SK-N-MC (cell line): ENCODE measurements around the gene BCAS3.

ENCODE experiments used
- EZH2 ChIP-seq: fragments of 200-600 bp; sonication (generic); IDR thresholded peaks from one replicate; pipeline ENCODE4 v1.6.1; 2017; ENCODE audit warnings: antibody characterized with exemption
- FOXP2 ChIP-seq: optimal IDR thresholded peaks from 2 replicates; pipeline ENCODE3; 2011; ENCODE audit warnings: mild to moderate bottlenecking, moderate library complexity; ENCODE audit not compliant: insufficient read depth; ENCODE audit errors: extremely low read length, control extremely low read depth
- POLR2AphosphoS5 ChIP-seq: IDR thresholded peaks from 2 replicates; pipeline ENCODE4 v1.6.1; 2012; ENCODE audit warnings: mild to moderate bottlenecking, low read depth, low read length, borderline replicate concordance

DNA sequence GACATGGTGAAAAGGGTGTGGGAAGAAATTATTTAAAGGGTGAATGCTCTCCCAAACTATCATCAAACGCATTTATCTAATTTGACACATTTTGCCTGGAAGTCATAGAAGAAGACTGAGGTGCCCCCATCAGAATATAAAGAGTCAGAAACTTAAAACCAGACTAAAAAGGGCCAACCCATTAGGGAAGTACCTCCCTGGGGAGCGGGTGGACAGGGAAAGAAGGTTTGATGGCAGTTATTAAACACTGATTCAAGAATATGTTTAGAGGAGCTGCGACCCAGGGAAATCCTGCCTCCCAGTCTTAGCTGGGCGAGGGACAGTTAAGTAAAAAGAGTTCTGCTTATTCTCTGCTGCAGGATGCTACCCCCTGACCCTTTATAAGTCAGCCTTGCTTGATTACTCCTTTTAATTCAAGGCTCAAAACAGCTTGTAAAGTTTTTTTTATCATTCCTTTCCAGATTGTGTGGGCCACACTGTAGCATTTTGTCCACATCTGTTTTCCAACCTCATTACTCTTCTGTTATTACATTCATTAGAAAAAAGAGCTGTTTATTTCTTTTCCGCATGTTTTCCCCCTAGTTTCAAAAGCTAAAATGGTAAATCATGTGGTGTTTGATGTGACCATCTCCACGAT, 583.5 kb downstream of the BCAS3 start:
- no peak for TF ChIP-seq FOXP2
- TF ChIP-seq EZH2 = no peak
- TF ChIP-seq POLR2AphosphoS5 = no peak
